ENCODE data around the gene RTN4RL2. TPM values are rescaled to one million over a fixed set of nuclear protein-coding genes. Genes with fewer than 3 reads are reported as not detected.

Gene RTN4RL2
- total RNA-seq, 1 donor from 2014 or later, result 4.8 TPM

DNA sequence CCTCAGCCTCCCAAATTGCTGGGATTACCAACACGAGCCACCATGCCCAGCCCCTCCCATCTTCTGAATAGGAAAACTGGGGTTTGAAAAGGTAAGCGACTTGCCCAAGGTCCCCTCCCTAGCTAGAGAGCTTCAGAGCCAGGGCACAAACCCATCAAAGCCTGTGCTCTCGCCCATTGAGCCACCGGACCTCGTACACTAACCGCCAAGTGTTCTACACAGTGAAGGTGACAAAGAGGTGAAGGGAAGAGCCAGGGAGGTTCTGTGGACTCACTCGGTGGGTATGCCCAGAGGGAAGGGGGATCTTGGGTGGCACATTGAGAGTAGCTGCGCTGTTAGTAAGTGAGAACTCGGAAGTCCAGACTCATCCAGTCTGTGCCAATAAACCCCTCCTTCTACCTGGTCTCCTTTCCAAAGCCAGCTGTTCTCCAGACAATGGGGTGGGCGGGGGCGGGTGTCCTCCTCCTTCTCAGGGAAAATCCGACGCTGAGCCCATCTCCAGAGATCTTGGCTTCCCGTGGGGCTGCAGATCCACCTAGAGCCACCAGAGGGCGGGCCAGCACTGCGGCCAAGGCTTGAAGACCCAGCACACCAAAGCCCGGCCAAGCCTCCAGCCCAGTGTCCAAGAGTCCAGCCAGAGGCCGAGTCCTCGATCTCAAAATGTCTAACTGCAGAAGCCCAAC lies 3.2 kb upstream of the RTN4RL2 start:
- intact Hi-C loops (cut with DNase I), result no loop called here
- H3K27ac ChIP-seq, result no peak overlapping the region
- H3K4me3 ChIP-seq, result no peak overlapping the region
- H3K9me3 ChIP-seq, result no peaks in the 10 kb centered on the region
- ATAC-seq, result peak; percentile 89 to 91
- H3K4me1 ChIP-seq, result peaks cover 41% of the 10 kb centered on the region
- peaks cover 26% of the 10 kb centered on the region for H3K27me3 ChIP-seq (ENCODE audit: low read depth)
- H3K36me3 ChIP-seq, result no peaks in the 10 kb centered on the region
- peak; percentile 92 for DNase-seq
- TF ChIP-seq, protein P1, sequence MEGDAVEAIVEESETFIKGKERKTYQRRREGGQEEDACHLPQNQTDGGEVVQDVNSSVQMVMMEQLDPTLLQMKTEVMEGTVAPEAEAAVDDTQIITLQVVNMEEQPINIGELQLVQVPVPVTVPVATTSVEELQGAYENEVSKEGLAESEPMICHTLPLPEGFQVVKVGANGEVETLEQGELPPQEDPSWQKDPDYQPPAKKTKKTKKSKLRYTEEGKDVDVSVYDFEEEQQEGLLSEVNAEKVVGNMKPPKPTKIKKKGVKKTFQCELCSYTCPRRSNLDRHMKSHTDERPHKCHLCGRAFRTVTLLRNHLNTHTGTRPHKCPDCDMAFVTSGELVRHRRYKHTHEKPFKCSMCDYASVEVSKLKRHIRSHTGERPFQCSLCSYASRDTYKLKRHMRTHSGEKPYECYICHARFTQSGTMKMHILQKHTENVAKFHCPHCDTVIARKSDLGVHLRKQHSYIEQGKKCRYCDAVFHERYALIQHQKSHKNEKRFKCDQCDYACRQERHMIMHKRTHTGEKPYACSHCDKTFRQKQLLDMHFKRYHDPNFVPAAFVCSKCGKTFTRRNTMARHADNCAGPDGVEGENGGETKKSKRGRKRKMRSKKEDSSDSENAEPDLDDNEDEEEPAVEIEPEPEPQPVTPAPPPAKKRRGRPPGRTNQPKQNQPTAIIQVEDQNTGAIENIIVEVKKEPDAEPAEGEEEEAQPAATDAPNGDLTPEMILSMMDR (IDR thresholded peaks at IDR 0.05), result peak; percentile 99

DNA sequence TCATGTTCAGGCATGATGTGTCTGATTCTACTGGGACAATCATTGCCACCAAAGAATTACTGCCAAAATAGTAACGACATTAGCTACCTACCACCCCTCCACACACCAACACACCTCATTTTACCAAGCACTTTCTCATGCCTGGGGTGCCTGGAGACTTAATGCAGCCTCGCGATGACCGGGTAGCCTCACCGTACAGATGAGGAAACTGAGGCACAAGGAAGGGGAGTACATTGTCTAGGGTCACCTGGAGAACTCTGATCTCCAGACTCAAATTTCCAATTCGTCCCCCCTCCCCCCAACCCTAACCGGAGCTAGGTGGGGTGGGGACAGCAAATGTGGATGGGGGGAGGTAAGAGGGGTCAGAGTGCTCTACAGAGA lies 2.7 kb upstream of the RTN4RL2 start:
- TF ChIP-seq, protein P1 (IDR thresholded peaks at IDR 0.05), result peak; percentile 3
- intact Hi-C loops (cut with DNase I), result no loop called here
- ATAC-seq, result peak in 1 of 2 donors; percentile 6
- Histone ChIP-seq H3K9me3 (no peaks in the 10 kb centered on the region), H3K4me3 (no peak overlapping the region), H3K4me1 (peaks cover 41% of the 10 kb centered on the region), H3K36me3 (no peaks in the 10 kb centered on the region), H3K27me3 (ENCODE audit: low read depth) (peaks cover 26% of the 10 kb centered on the region), H3K27ac (no peak overlapping the region)
- DNase-seq, result no peak

DNA sequence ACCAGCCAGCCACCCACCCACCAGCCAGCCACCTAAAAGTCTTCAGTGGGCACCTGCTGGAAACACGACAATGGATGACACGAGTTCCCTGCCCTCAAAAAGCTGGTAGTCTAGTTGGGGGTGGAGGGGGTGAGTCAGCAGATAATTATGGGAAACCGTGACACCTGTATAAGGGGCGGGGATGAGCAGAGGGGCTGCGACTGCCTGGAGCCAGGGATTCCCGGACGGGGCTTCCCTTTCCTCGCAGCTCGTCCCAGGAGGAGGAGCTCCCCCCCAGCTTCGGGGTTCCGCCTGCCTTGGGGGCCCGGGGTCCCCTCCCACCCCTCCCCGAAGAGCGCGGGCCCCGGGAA lies 2.3 kb upstream of the RTN4RL2 start:
- ATAC-seq (peak; percentile 1 to 13), DNase-seq (no peak)
- peaks cover 41% of the 10 kb centered on the region for H3K4me1 ChIP-seq
- H3K27me3 ChIP-seq (ENCODE audit: low read depth), result peaks cover 26% of the 10 kb centered on the region
- intact Hi-C loops (cut with DNase I), result no loop called here
- TF ChIP-seq, protein P1 (IDR thresholded peaks at IDR 0.05), result no peak
- no peaks in the 10 kb centered on the region for H3K9me3 ChIP-seq
- H3K4me3 ChIP-seq, result peak overlapping the region; percentile 55
- no peaks in the 10 kb centered on the region for H3K36me3 ChIP-seq
- H3K27ac ChIP-seq, result no peak overlapping the region

DNA sequence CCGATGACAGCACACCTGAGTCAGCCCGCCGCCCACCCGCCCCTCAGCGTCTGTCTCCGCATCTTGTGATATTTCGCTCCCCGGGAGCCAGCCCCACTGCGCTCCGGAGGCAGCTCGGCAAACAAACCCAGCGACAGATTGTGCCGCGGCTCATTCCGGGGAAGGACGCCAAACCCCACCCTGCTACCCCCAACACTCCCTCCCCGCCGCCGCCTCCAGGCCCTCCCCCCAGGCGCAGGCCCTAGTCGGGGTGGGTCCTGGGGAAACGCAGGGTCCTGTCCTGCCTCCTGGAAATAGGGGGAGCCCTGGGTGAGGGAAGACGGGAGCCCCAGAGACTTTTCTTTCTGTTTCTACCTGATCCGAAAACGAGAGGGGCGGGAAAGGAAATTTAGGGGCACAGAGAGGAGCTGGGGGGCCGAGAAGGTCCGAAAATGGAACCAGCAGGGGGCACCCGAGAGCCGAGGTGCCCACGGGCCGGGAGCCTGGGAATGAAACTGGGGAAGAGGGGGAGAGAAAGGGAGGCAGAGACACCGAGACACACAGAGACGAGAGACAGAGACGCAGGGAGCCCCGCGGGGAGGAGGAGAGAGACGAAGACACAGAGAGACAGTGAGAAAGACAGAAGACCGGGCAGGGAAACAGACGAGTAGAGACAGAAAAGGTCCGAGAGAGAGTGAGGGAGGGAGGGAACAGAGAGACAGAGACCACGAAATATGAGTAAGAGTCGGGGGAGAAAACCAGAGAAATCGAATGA lies 1.7 kb upstream of the RTN4RL2 start:
- Histone ChIP-seq H3K9me3 (no peaks in the 10 kb centered on the region), H3K36me3 (no peaks in the 10 kb centered on the region), H3K27ac (no peak overlapping the region), H3K27me3 (ENCODE audit: low read depth) (peaks cover 26% of the 10 kb centered on the region), H3K4me1 (peaks cover 41% of the 10 kb centered on the region), H3K4me3 (peak overlapping the region; percentile 55)
- TF ChIP-seq, protein P1 (IDR thresholded peaks at IDR 0.05), result peak; percentile 61
- DNase-seq (peak; percentile 61), ATAC-seq (peak; percentile 53 to 71)
- intact Hi-C loops (cut with DNase I), result no loop called here

DNA sequence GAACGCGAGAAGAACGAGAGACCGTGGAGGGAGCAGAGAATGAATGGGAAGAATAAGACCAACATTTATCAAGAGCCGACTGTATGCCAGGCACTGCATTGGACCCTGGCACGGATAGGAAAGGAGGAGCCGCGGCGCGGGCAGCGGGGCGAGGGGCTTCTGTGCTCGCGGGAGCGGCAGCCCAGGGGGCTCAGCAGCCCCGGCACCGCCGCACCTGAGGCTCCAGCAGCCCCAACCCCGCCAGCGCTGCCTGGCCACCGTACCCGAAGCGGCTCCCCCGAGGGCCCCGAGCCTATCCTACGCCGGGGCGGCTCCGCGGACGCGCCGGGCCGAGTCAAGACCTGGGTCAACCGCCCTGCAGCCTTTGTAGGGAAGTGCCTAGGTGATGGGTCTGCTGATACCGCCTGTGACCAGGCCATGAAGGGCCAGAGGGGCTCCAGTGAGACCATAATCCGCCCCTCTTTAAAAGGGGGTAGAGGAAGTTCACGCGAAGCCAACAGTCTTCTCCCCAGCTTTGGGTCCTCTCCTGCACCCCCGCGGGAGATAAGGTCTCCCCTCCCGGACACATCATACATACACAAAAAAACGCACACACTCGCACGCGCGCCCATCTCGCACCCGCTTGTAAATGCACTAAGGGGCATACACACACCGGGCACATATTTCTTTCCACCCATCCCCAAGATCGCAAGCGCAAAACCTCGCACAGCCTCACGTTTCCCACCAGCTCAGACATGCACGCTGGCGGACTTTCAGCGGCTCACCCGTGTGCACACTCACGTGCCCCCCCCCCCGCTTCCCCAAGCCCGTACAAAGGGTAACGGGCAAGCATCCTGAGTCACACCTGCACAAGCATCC lies 935 bp upstream of the RTN4RL2 start:
- Histone ChIP-seq H3K27me3 (ENCODE audit: low read depth) (peaks cover 26% of the 10 kb centered on the region), H3K4me1 (peaks cover 41% of the 10 kb centered on the region), H3K27ac (no peak overlapping the region), H3K9me3 (no peaks in the 10 kb centered on the region), H3K4me3 (peak overlapping the region; percentile 55), H3K36me3 (no peaks in the 10 kb centered on the region)
- TF ChIP-seq, protein P1 (IDR thresholded peaks at IDR 0.05), result no peak
- intact Hi-C loops (cut with DNase I), result no loop called here
- peak; percentile 10 to 25 for ATAC-seq
- no peak for DNase-seq
